Measurements from ENCODE around the gene MYMK.

The MYMK gene

DNA sequence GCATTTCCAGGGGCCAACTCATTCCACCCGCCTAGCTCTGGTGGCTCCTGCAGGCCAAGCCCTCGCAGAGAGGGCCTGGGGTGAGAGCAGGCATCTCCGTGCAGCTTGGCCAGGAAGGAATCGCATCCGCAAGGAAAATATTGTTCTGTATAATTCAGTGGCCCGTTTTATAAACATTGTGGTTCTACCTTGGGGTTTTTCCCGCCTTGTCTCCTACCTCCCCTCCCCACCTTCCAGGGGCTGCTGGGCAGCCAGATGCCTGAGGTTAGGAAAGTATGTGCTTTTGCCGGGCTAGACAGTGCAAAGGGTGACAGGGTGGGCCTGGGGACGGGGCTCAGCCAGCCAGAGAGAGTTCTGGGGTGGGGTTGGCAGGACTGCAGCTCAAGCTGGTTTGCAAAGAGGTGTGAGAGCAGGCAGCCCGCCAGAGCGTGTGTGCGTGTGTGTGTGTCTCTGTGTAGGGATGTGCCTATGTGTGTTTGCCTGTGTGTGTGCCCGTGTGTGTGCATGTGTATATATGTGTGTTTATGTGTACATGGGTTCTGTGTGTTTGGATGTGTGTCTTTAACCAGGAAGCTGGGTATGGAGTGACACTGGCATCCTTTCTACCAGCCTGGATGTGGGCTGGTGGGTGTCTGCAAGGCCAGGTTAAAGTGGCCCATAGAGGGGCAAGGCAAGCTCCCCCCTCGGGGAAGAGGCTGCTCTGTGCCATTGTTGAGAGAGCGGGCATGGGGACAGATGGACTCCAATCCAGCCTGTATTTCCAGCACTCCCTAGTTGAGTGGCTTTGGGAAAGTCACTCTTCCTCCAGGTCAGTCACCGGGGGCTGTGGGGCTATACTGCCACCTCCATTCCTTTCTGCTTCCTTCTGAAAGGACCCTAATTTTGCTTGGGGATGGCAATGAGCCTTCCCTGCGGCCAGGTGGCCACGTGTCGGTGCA lies 35.2 kb downstream of the MYMK start:
- peaks cover 7% of the 10 kb centered on the region for H3K4me1 ChIP-seq (ENCODE audit: insufficient read depth, low read length)
- no peak for DNase-seq
- no peaks in the 10 kb centered on the region for H3K9me3 ChIP-seq (ENCODE audit: insufficient read depth, low read length, severe bottlenecking)
- no peaks in the 10 kb centered on the region for H3K27me3 ChIP-seq (ENCODE audit: insufficient read depth, low read length, poor library complexity)
- H3K4me3 ChIP-seq (ENCODE audit: low read depth in 1 of 2, low read length in 2 of 2): no peak overlapping the region
- H3K4me2 ChIP-seq (ENCODE audit: insufficient read depth, low read length): no peak overlapping the region
- no peak for ATAC-seq (ENCODE audit: insufficient read depth, low read depth)
- no peaks in the 10 kb centered on the region for H4K20me1 ChIP-seq (ENCODE audit: insufficient read depth, low read length)
- no peak overlapping the region for H2AFZ ChIP-seq (ENCODE audit: low read depth, low read length)
- no peak overlapping the region for H3K27ac ChIP-seq (ENCODE audit: low read length)
- no peak overlapping the region for H3K9ac ChIP-seq (ENCODE audit: low read depth, low read length)
- TF ChIP-seq CTCF (IDR thresholded peaks at IDR 0.05; ENCODE audit: borderline replicate concordance, extremely low read depth, low read length, poor library complexity, severe bottlenecking): no peak
- no peak for TF ChIP-seq EZH2 (IDR thresholded peaks at IDR 0.05; ENCODE audit: borderline replicate concordance, low read depth, low read length, severe bottlenecking)
- no peaks in the 10 kb centered on the region for H3K79me2 ChIP-seq (ENCODE audit: insufficient read depth, low read length)
- H3K36me3 ChIP-seq (ENCODE audit: insufficient read depth, low read length): no peaks in the 10 kb centered on the region

DNA sequence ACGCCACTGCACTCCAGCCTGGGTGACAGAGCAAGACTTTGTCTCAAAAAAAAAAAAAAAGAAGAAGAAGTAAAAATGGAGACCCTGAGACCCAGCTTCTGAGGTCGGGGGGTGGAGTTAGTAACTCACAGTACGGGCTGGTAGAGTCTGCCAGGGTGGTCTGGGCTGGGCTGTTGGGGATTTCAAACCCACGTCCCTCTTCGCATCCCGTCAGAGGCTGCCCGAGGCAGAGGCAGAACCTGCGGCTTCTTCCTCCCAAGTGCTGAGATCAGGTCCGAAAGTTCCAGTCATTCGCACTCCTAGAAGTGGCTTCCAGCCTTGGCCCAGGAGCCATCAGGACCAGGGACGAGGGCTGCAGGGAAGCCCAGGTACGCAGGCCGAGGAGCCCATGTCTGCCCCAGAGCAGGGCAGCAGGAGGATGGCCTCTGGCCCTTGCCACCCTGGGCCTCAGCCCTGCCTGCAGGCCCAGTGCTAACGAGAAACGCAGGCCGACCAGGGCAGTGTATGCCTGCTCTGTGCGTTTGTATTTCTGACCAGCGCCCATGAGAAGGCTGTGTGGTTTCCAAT lies 36.0 kb downstream of the MYMK start:
- peaks cover 7% of the 10 kb centered on the region for H3K4me1 ChIP-seq (ENCODE audit: insufficient read depth, low read length)
- H2AFZ ChIP-seq (ENCODE audit: low read depth, low read length): no peak overlapping the region
- H3K79me2 ChIP-seq (ENCODE audit: insufficient read depth, low read length): no peaks in the 10 kb centered on the region
- no peak overlapping the region for H3K4me2 ChIP-seq (ENCODE audit: insufficient read depth, low read length)
- ATAC-seq (ENCODE audit: insufficient read depth, low read depth) (no peak), DNase-seq (no peak)
- H4K20me1 ChIP-seq (ENCODE audit: insufficient read depth, low read length): no peaks in the 10 kb centered on the region
- no peaks in the 10 kb centered on the region for H3K36me3 ChIP-seq (ENCODE audit: insufficient read depth, low read length)
- no peak overlapping the region for H3K9ac ChIP-seq (ENCODE audit: low read depth, low read length)
- H3K27me3 ChIP-seq (ENCODE audit: insufficient read depth, low read length, poor library complexity): no peaks in the 10 kb centered on the region
- no peak overlapping the region for H3K27ac ChIP-seq (ENCODE audit: low read length)
- no peaks in the 10 kb centered on the region for H3K9me3 ChIP-seq (ENCODE audit: insufficient read depth, low read length, severe bottlenecking)
- TF ChIP-seq CTCF (IDR thresholded peaks at IDR 0.05; ENCODE audit: borderline replicate concordance, extremely low read depth, low read length, poor library complexity, severe bottlenecking) (no peak), EZH2 (IDR thresholded peaks at IDR 0.05; ENCODE audit: borderline replicate concordance, low read depth, low read length, severe bottlenecking) (no peak)
- H3K4me3 ChIP-seq (ENCODE audit: low read depth in 1 of 2, low read length in 2 of 2): no peak overlapping the region

DNA sequence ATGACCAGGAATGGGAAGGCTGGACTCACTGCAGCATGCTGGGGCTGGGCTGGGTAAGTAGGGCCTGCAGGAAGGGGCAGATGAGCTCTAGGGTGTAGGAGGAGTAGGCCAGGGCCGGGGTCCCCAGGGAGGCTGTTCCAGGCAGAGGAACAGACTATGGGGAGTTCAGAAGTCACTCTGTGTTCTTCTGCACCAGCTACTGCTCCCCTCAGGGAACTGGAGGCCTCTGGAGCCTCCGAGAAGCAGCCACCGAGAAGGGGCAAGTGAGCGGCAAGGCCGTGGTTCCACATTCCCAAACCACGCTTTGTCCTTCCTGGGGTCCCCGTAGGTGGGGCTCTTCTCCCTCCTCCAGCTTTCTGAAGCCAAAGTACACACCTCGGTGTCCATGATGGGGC lies 37.4 kb downstream of the MYMK start:
- peaks cover 7% of the 10 kb centered on the region for H3K4me1 ChIP-seq (ENCODE audit: insufficient read depth, low read length)
- ATAC-seq (ENCODE audit: insufficient read depth, low read depth): no peak
- no peaks in the 10 kb centered on the region for H3K27me3 ChIP-seq (ENCODE audit: insufficient read depth, low read length, poor library complexity)
- no peaks in the 10 kb centered on the region for H3K36me3 ChIP-seq (ENCODE audit: insufficient read depth, low read length)
- no peak overlapping the region for H2AFZ ChIP-seq (ENCODE audit: low read depth, low read length)
- no peak overlapping the region for H3K9ac ChIP-seq (ENCODE audit: low read depth, low read length)
- no peak overlapping the region for H3K4me2 ChIP-seq (ENCODE audit: insufficient read depth, low read length)
- H3K79me2 ChIP-seq (ENCODE audit: insufficient read depth, low read length): no peaks in the 10 kb centered on the region
- no peaks in the 10 kb centered on the region for H4K20me1 ChIP-seq (ENCODE audit: insufficient read depth, low read length)
- TF ChIP-seq CTCF (IDR thresholded peaks at IDR 0.05; ENCODE audit: borderline replicate concordance, extremely low read depth, low read length, poor library complexity, severe bottlenecking) (no peak), EZH2 (IDR thresholded peaks at IDR 0.05; ENCODE audit: borderline replicate concordance, low read depth, low read length, severe bottlenecking) (no peak)
- H3K9me3 ChIP-seq (ENCODE audit: insufficient read depth, low read length, severe bottlenecking): no peaks in the 10 kb centered on the region
- H3K4me3 ChIP-seq (ENCODE audit: low read depth in 1 of 2, low read length in 2 of 2): no peak overlapping the region
- no peak for DNase-seq
- no peak overlapping the region for H3K27ac ChIP-seq (ENCODE audit: low read length)

Data from DND-41 (cell line).